Measurements from ENCODE around the gene ADI1. TPM values are rescaled to one million over a fixed set of nuclear protein-coding genes. Genes with fewer than 3 reads are reported as not detected.

The ADI1 gene
- total RNA-seq, 4 donors from 2014 or later = 40.2 to 98.6 (median 92.3) TPM

GRCh38 chr2:3451926-3452671, 67.2 kb downstream of the ADI1 start:
- TF ChIP-seq CTCF (IDR thresholded peaks at IDR 0.05 in 4 of 5, conservative IDR thresholded peaks at IDR 0.05 in 1 of 5) (no peak), POLR2A (IDR thresholded peaks at IDR 0.05) (no peak)
- in situ Hi-C loops (cut with MboI; ENCODE audit: low sequenced_read_pairs in 4 of 4) = no loop called here
- H3K9me3 ChIP-seq = no peaks in the 10 kb centered on the region
- H3K4me3 ChIP-seq = no peak overlapping the region
- peaks cover 0 to 12% of the 10 kb centered on the region in 2 donors for H3K4me1 ChIP-seq
- H3K27ac ChIP-seq = no peak overlapping the region
- intact Hi-C loops (cut with DNase I; ENCODE audit: low total_unique reads) = no loop called here
- H3K36me3 ChIP-seq = peaks cover 0 to 1% of the 10 kb centered on the region in 2 donors
- ATAC-seq (no peak), DNase-seq (no peak)
- H3K27me3 ChIP-seq = no peaks in the 10 kb centered on the region

GRCh38 chr2:3451169-3451568, 68.2 kb downstream of the ADI1 start:
- ATAC-seq = no peak
- Histone ChIP-seq H3K4me3 (no peak overlapping the region), H3K9me3 (no peaks in the 10 kb centered on the region), H3K27me3 (no peaks in the 10 kb centered on the region), H3K27ac (no peak overlapping the region), H3K36me3 (peaks cover 0 to 4% of the 10 kb centered on the region in 2 donors), H3K4me1 (peaks cover 0 to 13% of the 10 kb centered on the region in 2 donors)
- intact Hi-C loops (cut with DNase I; ENCODE audit: low total_unique reads) = no loop called here
- TF ChIP-seq POLR2A (IDR thresholded peaks at IDR 0.05) (no peak), CTCF (IDR thresholded peaks at IDR 0.05 in 4 of 5, conservative IDR thresholded peaks at IDR 0.05 in 1 of 5) (no peak)
- in situ Hi-C loops (cut with MboI; ENCODE audit: low sequenced_read_pairs in 4 of 4) = no loop called here
- no peak for DNase-seq

GRCh38 chr2:3450385-3451010, 68.8 kb downstream of the ADI1 start:
- peaks cover 0 to 13% of the 10 kb centered on the region in 2 donors for H3K4me1 ChIP-seq
- no peak overlapping the region for H3K4me3 ChIP-seq
- ATAC-seq (peak in 1 of 2 donors; percentile 8), DNase-seq (no peak)
- no peak for TF ChIP-seq CTCF (IDR thresholded peaks at IDR 0.05 in 4 of 5, conservative IDR thresholded peaks at IDR 0.05 in 1 of 5)
- no peak for TF ChIP-seq POLR2A (IDR thresholded peaks at IDR 0.05)
- intact Hi-C loops (cut with DNase I; ENCODE audit: low total_unique reads) = no loop called here
- H3K27me3 ChIP-seq = no peaks in the 10 kb centered on the region
- peak overlapping the region in 1 of 4 donors; percentile 3 for H3K27ac ChIP-seq
- H3K36me3 ChIP-seq = peaks cover 0 to 11% of the 10 kb centered on the region in 2 donors
- H3K9me3 ChIP-seq = no peaks in the 10 kb centered on the region
- in situ Hi-C loops (cut with MboI; ENCODE audit: low sequenced_read_pairs in 4 of 4) = no loop called here

GRCh38 chr2:3449936-3450335, 69.4 kb downstream of the ADI1 start:
- ATAC-seq = no peak
- Histone ChIP-seq H3K4me3 (no peak overlapping the region), H3K4me1 (peaks cover 0 to 13% of the 10 kb centered on the region in 2 donors), H3K27me3 (no peaks in the 10 kb centered on the region), H3K27ac (peak overlapping the region in 2 of 4 donors; percentile 3 to 14), H3K9me3 (no peaks in the 10 kb centered on the region), H3K36me3 (peaks cover 0 to 16% of the 10 kb centered on the region in 2 donors)
- DNase-seq = no peak
- TF ChIP-seq CTCF (IDR thresholded peaks at IDR 0.05 in 4 of 5, conservative IDR thresholded peaks at IDR 0.05 in 1 of 5) (no peak), POLR2A (IDR thresholded peaks at IDR 0.05) (no peak)
- in situ Hi-C loops (cut with MboI; ENCODE audit: low sequenced_read_pairs in 4 of 4) (no loop called here), intact Hi-C loops (cut with DNase I; ENCODE audit: low total_unique reads) (no loop called here)
